HCT116 (cell line): ENCODE data around the gene OPN4. TPM values are rescaled to one million over a fixed set of nuclear protein-coding genes. Genes with fewer than 3 reads are reported as not detected.

Source experiments
- ATAC-seq: fragments of 200-7000 bp; cut with Tn5 transposase; 2 replicates; pipeline ENCODE4 v1.9.1; 2020; ENCODE audit warnings: mild to moderate bottlenecking, moderate library complexity
- BruUV-seq: library from RNA; stranded (reverse); fragments of 400-500 nt; replicated peaks from 2 replicates; lab custom pipeline; 2021; lab: Mats Ljungman, UMichigan
- CTCF ChIA-PET: fragments of 300-600 bp; sonication (Branson Sonifier 250); formaldehyde crosslinking; loops from one replicate; lab custom pipeline; 2021; ENCODE audit warnings: antibody characterized with exemption; lab: Charles Lee
- POLR2A ChIA-PET: fragments of 300-600, 350-600 bp; sonication (Branson Sonifier 250); formaldehyde crosslinking; loops from one replicate; lab custom pipeline; 2021; ENCODE audit warnings: antibody characterized with exemption; lab: Charles Lee
- RAD21 ChIA-PET, 2 experiments: fragments of 300-600 bp; sonication (Branson Sonifier 250); formaldehyde crosslinking; loops; one replicate each; lab custom pipeline; 2023; ENCODE audit warnings: low total read pairs in 2 of 2; ENCODE audit not compliant: uncharacterized antibody in 2 of 2, unreplicated experiment in 2 of 2, low non-redundant PET in 1 of 2; lab: Charles Lee
- DNase-seq: peaks from one replicate; pipeline ENCODE4 v3.0.0-alpha.2; 2010; ENCODE audit warnings: low read depth, low spot score
- H2AFZ ChIP-seq: fragments of 200-600 bp; shearing (Covaris generic), sonication (generic); 2 replicates; pipeline ENCODE4 v1.6.1; 2017; ENCODE audit warnings: low read depth, mixed run types, mixed read lengths, antibody characterized with exemption, low read length; ENCODE audit not compliant: poor library complexity, severe bottlenecking
- H3K27ac ChIP-seq: 2 replicates; pipeline ENCODE4 v1.5.1; 2012; ENCODE audit warnings: low read depth, low read length
- H3K27me3 ChIP-seq: fragments of 200-600 bp; sonication (generic); 2 replicates; pipeline ENCODE4 v1.6.1; 2016; ENCODE audit warnings: mixed run types, low read length, mixed read lengths; ENCODE audit not compliant: insufficient read depth
- H3K36me3 ChIP-seq, 2 experiments: fragments of 200-500 bp in 1 of 2; fragments of 200-600 bp in 1 of 2; sonication (Bioruptor generic) in 1 of 2; sonication (generic) in 1 of 2; 2 replicates each; pipeline versions ENCODE4 v1.5.1 to v1.6.1; 2014 to 2016; ENCODE audit warnings: low read length in 2 of 2, inconsistent platforms in 1 of 2, mixed read lengths in 1 of 2, mixed run types in 1 of 2; ENCODE audit not compliant: insufficient read depth in 2 of 2, control insufficient read depth in 1 of 2
- H3K4me1 ChIP-seq, 2 experiments: fragments of 200-600 bp in 1 of 2; sonication (generic) in 1 of 2; 2 replicates each; pipeline versions ENCODE4 v1.5.1 to v1.6.1; 2012 to 2017; ENCODE audit warnings: low read length in 2 of 2, inconsistent platforms in 1 of 2, mild to moderate bottlenecking in 1 of 2, mixed read lengths in 1 of 2, mixed run types in 1 of 2, moderate library complexity in 1 of 2; ENCODE audit not compliant: insufficient read depth in 2 of 2, control insufficient read depth in 1 of 2
- H3K4me2 ChIP-seq: fragments of 200-600 bp; sonication (generic); 2 replicates; pipeline ENCODE4 v1.6.1; 2017; ENCODE audit warnings: mixed run types, low read length, mixed read lengths
- H3K4me3 ChIP-seq, 2 experiments: fragments of 200-600 bp in 1 of 2; sonication (generic) in 1 of 2; replicated peaks in 1 of 2; 2 replicates each; pipeline ENCODE4 v1.5.1; 2011 to 2016; ENCODE audit warnings: low read length in 2 of 2, control low read depth in 1 of 2, low read depth in 1 of 2, mild to moderate bottlenecking in 1 of 2, mixed read lengths in 1 of 2, mixed run types in 1 of 2
- H3K79me2 ChIP-seq: fragments of 200-600 bp; sonication (generic); 2 replicates; pipeline ENCODE4 v1.6.1; 2017; ENCODE audit warnings: mild to moderate bottlenecking, mixed run types, low read length, moderate library complexity, mixed read lengths; ENCODE audit not compliant: insufficient read depth
- H3K9ac ChIP-seq: fragments of 200-600 bp; sonication (generic); 2 replicates; pipeline ENCODE4 v1.6.1; 2016; ENCODE audit warnings: low read length, mixed read lengths
- H3K9me2 ChIP-seq: fragments of 200-600 bp; sonication (generic), shearing (Covaris generic); 2 replicates; pipeline ENCODE4 v1.6.1; 2017; ENCODE audit warnings: mixed run types, mild to moderate bottlenecking, moderate library complexity; ENCODE audit not compliant: insufficient read depth
- H3K9me3 ChIP-seq, 2 experiments: fragments of 200-500 bp in 1 of 2; fragments of 200-600 bp in 1 of 2; sonication (Bioruptor generic) in 1 of 2; sonication (generic) in 1 of 2; 2 replicates each; pipeline ENCODE4 v1.6.1; 2014 to 2017; ENCODE audit warnings: low read length in 2 of 2, mixed read lengths in 2 of 2, inconsistent platforms in 1 of 2, low read depth in 1 of 2, mild to moderate bottlenecking in 1 of 2, mixed run types in 1 of 2, moderate library complexity in 1 of 2; ENCODE audit not compliant: control insufficient read depth in 1 of 2, insufficient read depth in 1 of 2
- H4K20me1 ChIP-seq: fragments of 200-600 bp; sonication (generic), shearing (Covaris generic); 2 replicates; pipeline ENCODE4 v1.6.1; 2017; ENCODE audit warnings: mixed run types, mild to moderate bottlenecking, moderate library complexity; ENCODE audit not compliant: insufficient read depth
- CBX3 ChIP-seq: IDR thresholded peaks from 2 replicates; pipeline ENCODE4 v1.6.1; 2012; ENCODE audit warnings: low read depth
- CEBPB ChIP-seq: IDR thresholded peaks from 2 replicates; pipeline ENCODE4 v1.6.1; 2012; ENCODE audit warnings: low read depth
- EGR1 ChIP-seq: IDR thresholded peaks from 2 replicates; pipeline ENCODE4 v1.6.1; 2012; ENCODE audit warnings: low read depth
- ELF1 ChIP-seq: IDR thresholded peaks from 2 replicates; pipeline ENCODE4 v1.6.1; 2012; ENCODE audit warnings: low read depth, borderline replicate concordance
- EZH2 ChIP-seq: fragments of 200-600 bp; sonication (generic); IDR thresholded peaks from 2 replicates; pipeline ENCODE4 v1.6.1; 2017; ENCODE audit warnings: antibody characterized with exemption, mixed run types
- EZH2phosphoT487 ChIP-seq: fragments of 200-600 bp; IDR thresholded peaks from 2 replicates; pipeline ENCODE4 v1.6.1; 2018; ENCODE audit warnings: antibody characterized with exemption, borderline replicate concordance
- POLR2A ChIP-seq: IDR thresholded peaks from 2 replicates; pipeline ENCODE4 v1.7.0; 2011; ENCODE audit warnings: borderline replicate concordance; ENCODE audit not compliant: insufficient read depth, insufficient read length; ENCODE audit errors: extremely low read depth
- POLR2AphosphoS5 ChIP-seq: IDR thresholded peaks from 2 replicates; pipeline ENCODE4 v1.6.1; 2011; ENCODE audit warnings: mild to moderate bottlenecking, low read depth, low read length, moderate library complexity
- RAD21 ChIP-seq: IDR thresholded peaks from 2 replicates; pipeline ENCODE4 v1.6.1; 2012; ENCODE audit warnings: low read depth, mild to moderate bottlenecking
- SIN3A ChIP-seq: IDR thresholded peaks from 2 replicates; pipeline ENCODE4 v1.6.1; 2012; ENCODE audit warnings: low read depth
- SP1 ChIP-seq: IDR thresholded peaks from 2 replicates; pipeline ENCODE4 v1.6.1; 2012; ENCODE audit warnings: low read depth
- SRF ChIP-seq: IDR thresholded peaks from 2 replicates; pipeline ENCODE4 v1.6.1; 2012; ENCODE audit warnings: low read depth
- TCF7L2 ChIP-seq: IDR thresholded peaks from 2 replicates; pipeline ENCODE4 v1.7.0; 2011; ENCODE audit warnings: borderline replicate concordance, inconsistent platforms; ENCODE audit not compliant: insufficient read depth, insufficient read length; ENCODE audit errors: extremely low read depth
- YY1 ChIP-seq: IDR thresholded peaks from 2 replicates; pipeline ENCODE4 v1.6.1; 2011; ENCODE audit warnings: low read length, low read depth, moderate library complexity, mild to moderate bottlenecking; ENCODE audit not compliant: insufficient replicate concordance; ENCODE audit errors: extremely low read depth
- ZFX ChIP-seq: fragments of 450-650 bp; IDR thresholded peaks from 2 replicates; pipeline ENCODE4 v1.6.1; 2017
- ZNF274 ChIP-seq: fragments of 200-500 bp; sonication (Bioruptor generic); IDR thresholded peaks from 2 replicates; pipeline ENCODE4 v1.6.1; 2014; ENCODE audit warnings: mild to moderate bottlenecking, low read depth, low read length, inconsistent platforms
- intact Hi-C: fragments of 100-400 bp; cut with micrococcal nuclease; formaldehyde crosslinking; loops from 2 replicates; pipeline ENCODE4 v1.10.0; 2022
- total RNA-seq: library from RNA; stranded (reverse); gene quantifications from one replicate; pipeline ENCODE4 v1.2.1, GENCODE V29; 2021; ENCODE audit not compliant: unreplicated experiment
- TF ChIP-seq, protein P1 (sequence below): IDR thresholded peaks from 2 replicates; pipeline ENCODE4 v1.6.1; 2011; ENCODE audit warnings: mild to moderate bottlenecking, low read length, moderate library complexity; ENCODE audit not compliant: insufficient replicate concordance; ENCODE audit errors: extremely low read depth
- TF ChIP-seq, protein P2 (sequence below), 3 experiments: fragments of 200-600 bp in 1 of 3; sonication (generic) in 1 of 3; IDR thresholded peaks in 2 of 3; conservative IDR thresholded peaks in 1 of 3; 2 replicates each; pipeline ENCODE4 v1.5.1; 2012 to 2017; ENCODE audit warnings: low read depth in 2 of 3, low read length in 2 of 3, antibody characterized with exemption in 1 of 3, borderline replicate concordance in 1 of 3, control low read depth in 1 of 3, mild to moderate bottlenecking in 1 of 3, mixed read lengths in 1 of 3, mixed run types in 1 of 3, moderate library complexity in 1 of 3; ENCODE audit not compliant: insufficient read depth in 1 of 3
- TF ChIP-seq, protein P3 (sequence below): IDR thresholded peaks from 2 replicates; pipeline ENCODE4 v1.6.1; 2012; ENCODE audit warnings: low read depth
- TF ChIP-seq, protein P4 (sequence below): IDR thresholded peaks from 2 replicates; pipeline ENCODE4 v1.6.1; 2012

Gene OPN4
- total RNA-seq, 1 experiment from 2014 or later: not detected

DNA sequence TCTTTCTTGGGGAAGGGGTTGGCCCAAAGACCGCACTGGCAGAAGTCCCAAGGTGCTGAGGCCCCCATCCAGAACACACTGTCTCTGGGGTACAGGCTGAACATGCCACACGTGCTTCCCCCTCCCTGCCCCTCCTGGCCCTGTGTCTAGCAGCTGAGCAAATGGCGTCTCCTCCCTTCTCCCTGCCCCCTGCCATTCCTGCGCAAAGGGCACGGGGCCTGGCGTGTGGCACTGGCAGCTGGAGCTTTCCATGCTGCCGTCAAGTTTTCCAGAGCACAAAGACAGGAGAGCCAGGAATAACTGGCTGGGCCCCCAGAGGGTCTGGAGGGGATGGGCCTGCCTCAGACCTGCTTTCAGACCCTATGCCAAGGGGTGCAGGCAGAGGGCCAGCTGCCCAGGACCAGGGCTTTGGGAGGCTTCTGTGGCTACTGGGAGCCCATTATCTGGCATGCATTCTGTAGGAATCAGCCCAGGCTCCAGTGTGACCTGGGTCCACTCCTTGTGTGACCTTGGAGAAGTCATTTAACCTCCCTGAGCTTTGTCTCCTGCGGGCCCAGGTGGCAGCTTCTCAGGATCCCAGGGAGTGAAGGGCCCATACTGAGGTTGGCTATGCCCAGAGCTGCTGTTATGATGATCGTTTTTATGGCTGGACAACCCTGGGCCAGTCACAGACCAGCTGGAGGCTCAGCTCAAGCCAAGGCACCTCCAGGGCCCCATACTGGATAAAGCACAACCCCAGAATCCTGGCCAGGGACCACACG is 13.3 kb downstream of the OPN4 start:
- Histone ChIP-seq H3K4me3 (no peak overlapping the region), H3K9me2 (no peaks in the 10 kb centered on the region), H3K4me1 (peaks cover 9 to 25% of the 10 kb centered on the region in 2 experiments), H3K4me2 (peak overlapping the region; percentile 54), H4K20me1 (no peaks in the 10 kb centered on the region), H2AFZ (peak overlapping the region; percentile 21), H3K27me3 (no peaks in the 10 kb centered on the region), H3K9ac (no peak overlapping the region), H3K9me3 (no peaks in the 10 kb centered on the region), H3K79me2 (no peaks in the 10 kb centered on the region), H3K36me3 (no peaks in the 10 kb centered on the region), H3K27ac (no peak overlapping the region; the same call in 1 of the 2 replicates)
- ChIA-PET RAD21 (no interaction called here), POLR2A (no interaction called here), CTCF (no interaction called here)
- TF ChIP-seq, protein P1, sequence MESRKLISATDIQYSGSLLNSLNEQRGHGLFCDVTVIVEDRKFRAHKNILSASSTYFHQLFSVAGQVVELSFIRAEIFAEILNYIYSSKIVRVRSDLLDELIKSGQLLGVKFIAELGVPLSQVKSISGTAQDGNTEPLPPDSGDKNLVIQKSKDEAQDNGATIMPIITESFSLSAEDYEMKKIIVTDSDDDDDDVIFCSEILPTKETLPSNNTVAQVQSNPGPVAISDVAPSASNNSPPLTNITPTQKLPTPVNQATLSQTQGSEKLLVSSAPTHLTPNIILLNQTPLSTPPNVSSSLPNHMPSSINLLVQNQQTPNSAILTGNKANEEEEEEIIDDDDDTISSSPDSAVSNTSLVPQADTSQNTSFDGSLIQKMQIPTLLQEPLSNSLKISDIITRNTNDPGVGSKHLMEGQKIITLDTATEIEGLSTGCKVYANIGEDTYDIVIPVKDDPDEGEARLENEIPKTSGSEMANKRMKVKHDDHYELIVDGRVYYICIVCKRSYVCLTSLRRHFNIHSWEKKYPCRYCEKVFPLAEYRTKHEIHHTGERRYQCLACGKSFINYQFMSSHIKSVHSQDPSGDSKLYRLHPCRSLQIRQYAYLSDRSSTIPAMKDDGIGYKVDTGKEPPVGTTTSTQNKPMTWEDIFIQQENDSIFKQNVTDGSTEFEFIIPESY: no peak
- TF ChIP-seq SP1: no peak
- no peak for TF ChIP-seq ZNF274
- TF ChIP-seq POLR2A: no peak
- no peak for TF ChIP-seq EZH2
- TF ChIP-seq EZH2phosphoT487: no peak
- TF ChIP-seq SRF: no peak
- no peak for TF ChIP-seq SIN3A
- TF ChIP-seq TCF7L2: no peak
- TF ChIP-seq POLR2AphosphoS5: no peak
- TF ChIP-seq CEBPB: no peak
- TF ChIP-seq, protein P2, sequence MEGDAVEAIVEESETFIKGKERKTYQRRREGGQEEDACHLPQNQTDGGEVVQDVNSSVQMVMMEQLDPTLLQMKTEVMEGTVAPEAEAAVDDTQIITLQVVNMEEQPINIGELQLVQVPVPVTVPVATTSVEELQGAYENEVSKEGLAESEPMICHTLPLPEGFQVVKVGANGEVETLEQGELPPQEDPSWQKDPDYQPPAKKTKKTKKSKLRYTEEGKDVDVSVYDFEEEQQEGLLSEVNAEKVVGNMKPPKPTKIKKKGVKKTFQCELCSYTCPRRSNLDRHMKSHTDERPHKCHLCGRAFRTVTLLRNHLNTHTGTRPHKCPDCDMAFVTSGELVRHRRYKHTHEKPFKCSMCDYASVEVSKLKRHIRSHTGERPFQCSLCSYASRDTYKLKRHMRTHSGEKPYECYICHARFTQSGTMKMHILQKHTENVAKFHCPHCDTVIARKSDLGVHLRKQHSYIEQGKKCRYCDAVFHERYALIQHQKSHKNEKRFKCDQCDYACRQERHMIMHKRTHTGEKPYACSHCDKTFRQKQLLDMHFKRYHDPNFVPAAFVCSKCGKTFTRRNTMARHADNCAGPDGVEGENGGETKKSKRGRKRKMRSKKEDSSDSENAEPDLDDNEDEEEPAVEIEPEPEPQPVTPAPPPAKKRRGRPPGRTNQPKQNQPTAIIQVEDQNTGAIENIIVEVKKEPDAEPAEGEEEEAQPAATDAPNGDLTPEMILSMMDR (IDR thresholded peaks at IDR 0.05 in 2 of 3, conservative IDR thresholded peaks at IDR 0.05 in 1 of 3; ENCODE audit: borderline replicate concordance in 1 of 3, insufficient read depth in 1 of 3, low read depth in 2 of 3, low read length in 2 of 3): no peak
- no peak for TF ChIP-seq RAD21
- no peak for TF ChIP-seq CBX3
- TF ChIP-seq, protein P3, sequence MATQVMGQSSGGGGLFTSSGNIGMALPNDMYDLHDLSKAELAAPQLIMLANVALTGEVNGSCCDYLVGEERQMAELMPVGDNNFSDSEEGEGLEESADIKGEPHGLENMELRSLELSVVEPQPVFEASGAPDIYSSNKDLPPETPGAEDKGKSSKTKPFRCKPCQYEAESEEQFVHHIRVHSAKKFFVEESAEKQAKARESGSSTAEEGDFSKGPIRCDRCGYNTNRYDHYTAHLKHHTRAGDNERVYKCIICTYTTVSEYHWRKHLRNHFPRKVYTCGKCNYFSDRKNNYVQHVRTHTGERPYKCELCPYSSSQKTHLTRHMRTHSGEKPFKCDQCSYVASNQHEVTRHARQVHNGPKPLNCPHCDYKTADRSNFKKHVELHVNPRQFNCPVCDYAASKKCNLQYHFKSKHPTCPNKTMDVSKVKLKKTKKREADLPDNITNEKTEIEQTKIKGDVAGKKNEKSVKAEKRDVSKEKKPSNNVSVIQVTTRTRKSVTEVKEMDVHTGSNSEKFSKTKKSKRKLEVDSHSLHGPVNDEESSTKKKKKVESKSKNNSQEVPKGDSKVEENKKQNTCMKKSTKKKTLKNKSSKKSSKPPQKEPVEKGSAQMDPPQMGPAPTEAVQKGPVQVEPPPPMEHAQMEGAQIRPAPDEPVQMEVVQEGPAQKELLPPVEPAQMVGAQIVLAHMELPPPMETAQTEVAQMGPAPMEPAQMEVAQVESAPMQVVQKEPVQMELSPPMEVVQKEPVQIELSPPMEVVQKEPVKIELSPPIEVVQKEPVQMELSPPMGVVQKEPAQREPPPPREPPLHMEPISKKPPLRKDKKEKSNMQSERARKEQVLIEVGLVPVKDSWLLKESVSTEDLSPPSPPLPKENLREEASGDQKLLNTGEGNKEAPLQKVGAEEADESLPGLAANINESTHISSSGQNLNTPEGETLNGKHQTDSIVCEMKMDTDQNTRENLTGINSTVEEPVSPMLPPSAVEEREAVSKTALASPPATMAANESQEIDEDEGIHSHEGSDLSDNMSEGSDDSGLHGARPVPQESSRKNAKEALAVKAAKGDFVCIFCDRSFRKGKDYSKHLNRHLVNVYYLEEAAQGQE: no peak
- TF ChIP-seq, protein P4, sequence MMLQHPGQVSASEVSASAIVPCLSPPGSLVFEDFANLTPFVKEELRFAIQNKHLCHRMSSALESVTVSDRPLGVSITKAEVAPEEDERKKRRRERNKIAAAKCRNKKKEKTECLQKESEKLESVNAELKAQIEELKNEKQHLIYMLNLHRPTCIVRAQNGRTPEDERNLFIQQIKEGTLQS: no peak
- no peak for TF ChIP-seq ZFX
- TF ChIP-seq ELF1: no peak
- TF ChIP-seq YY1: no peak
- TF ChIP-seq EGR1: no peak
- ATAC-seq (no peak), DNase-seq (no peak)
- intact Hi-C loops: no loop called here
- BruUV-seq: no TSS peak
